ENCODE results near the gene NAA60. TPM values are rescaled to one million over a fixed set of nuclear protein-coding genes. Genes with fewer than 3 reads are reported as not detected.
"Not testable (repeated sequence)": the region's sequence is repeated elsewhere in the genome, so short reads cannot be mapped to it uniquely, and the experiment has no call there.

The NAA60 gene
- total and polyA plus RNA-seq, 12 donors: 16.9 to 96.3 (median 52.3) TPM

- no peaks in the 10 kb centered on the region for H3K27me3 ChIP-seq
- H3K9me3 ChIP-seq (replicated peaks in 1 of 3): no peaks in the 10 kb centered on the region
- no peak overlapping the region for H3K27ac ChIP-seq
- no peaks in the 10 kb centered on the region for H3K4me1 ChIP-seq (replicated peaks in 1 of 2)
- 83 to 94% (median 86%) methylated on average over 5 of the region's 5 CpGs for WGBS, 4 donors
- TF ChIP-seq, protein P1, sequence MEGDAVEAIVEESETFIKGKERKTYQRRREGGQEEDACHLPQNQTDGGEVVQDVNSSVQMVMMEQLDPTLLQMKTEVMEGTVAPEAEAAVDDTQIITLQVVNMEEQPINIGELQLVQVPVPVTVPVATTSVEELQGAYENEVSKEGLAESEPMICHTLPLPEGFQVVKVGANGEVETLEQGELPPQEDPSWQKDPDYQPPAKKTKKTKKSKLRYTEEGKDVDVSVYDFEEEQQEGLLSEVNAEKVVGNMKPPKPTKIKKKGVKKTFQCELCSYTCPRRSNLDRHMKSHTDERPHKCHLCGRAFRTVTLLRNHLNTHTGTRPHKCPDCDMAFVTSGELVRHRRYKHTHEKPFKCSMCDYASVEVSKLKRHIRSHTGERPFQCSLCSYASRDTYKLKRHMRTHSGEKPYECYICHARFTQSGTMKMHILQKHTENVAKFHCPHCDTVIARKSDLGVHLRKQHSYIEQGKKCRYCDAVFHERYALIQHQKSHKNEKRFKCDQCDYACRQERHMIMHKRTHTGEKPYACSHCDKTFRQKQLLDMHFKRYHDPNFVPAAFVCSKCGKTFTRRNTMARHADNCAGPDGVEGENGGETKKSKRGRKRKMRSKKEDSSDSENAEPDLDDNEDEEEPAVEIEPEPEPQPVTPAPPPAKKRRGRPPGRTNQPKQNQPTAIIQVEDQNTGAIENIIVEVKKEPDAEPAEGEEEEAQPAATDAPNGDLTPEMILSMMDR (IDR thresholded peaks at IDR 0.05): no peak
- no peak for TF ChIP-seq POLR2A (IDR thresholded peaks at IDR 0.05)
- H3K4me3 ChIP-seq: no peak overlapping the region
- H3K36me3 ChIP-seq (replicated peaks in 1 of 2): peaks cover 0 to 35% of the 10 kb centered on the region in 2 donors
- intact Hi-C loops (cut with DNase I): no loop called here
- DNase-seq: no peak
Measured at GRCh38 chr16:3525951-3526350, 82.5 kb downstream of the NAA60 start.

DNA sequence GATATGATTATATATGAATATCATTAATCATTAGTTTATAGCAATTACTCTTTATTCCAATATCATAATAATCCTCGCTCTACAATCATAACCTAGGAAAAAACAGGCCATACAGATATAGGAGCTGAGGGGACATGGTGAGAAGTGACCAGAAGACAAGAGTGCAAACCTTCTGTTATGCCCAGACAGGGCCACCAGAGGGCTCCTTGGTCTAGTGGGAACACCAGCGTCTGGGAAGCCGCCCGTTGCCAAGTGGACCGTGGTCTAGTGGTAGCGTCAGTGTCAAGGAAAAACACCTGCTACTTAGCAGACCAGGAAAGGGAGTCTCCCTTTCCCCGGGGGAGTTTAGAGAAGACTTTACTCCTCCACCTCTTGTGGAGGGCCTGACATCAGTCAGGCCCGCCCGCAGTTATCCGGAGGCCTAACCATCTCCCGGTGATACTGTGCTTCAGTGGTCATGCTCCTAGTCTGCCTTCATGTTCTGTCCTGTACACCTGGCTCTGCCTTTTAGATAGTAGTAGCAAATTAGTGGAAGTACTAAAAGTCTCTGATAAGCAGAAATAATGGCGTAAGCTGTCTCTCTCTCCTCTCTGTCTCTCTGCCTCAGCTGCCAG is 83.8 kb downstream of the NAA60 start:
- H3K36me3 ChIP-seq (replicated peaks in 1 of 2): peaks cover 0 to 34% of the 10 kb centered on the region in 2 donors
- intact Hi-C loops (cut with DNase I); H3K27me3 ChIP-seq; H3K9me3 ChIP-seq (replicated peaks in 1 of 3); H3K4me1 ChIP-seq (replicated peaks in 1 of 2); H3K4me3 ChIP-seq; H3K27ac ChIP-seq: not testable (repeated sequence)
- 56 to 63% (median 58%) methylated on average over 11 to 12 of the region's 12 CpGs for WGBS, 4 donors
- TF ChIP-seq, protein P1 (IDR thresholded peaks at IDR 0.05): peak; percentile 50 to 74 (median 59)
- DNase-seq: peak; percentile 77 to 93 (median 87)

- intact Hi-C loops (cut with DNase I): no loop called here
- DNase-seq: no peak
- TF ChIP-seq, protein P1 (IDR thresholded peaks at IDR 0.05): no peak
- TF ChIP-seq POLR2A (IDR thresholded peaks at IDR 0.05): no peak
- 92 to 100% (median 98%) methylated on average over 2 of the region's 2 CpGs for WGBS, 4 donors
- no peaks in the 10 kb centered on the region for H3K4me1 ChIP-seq (replicated peaks in 1 of 2)
- H3K36me3 ChIP-seq (replicated peaks in 1 of 2): peaks cover 0 to 36% of the 10 kb centered on the region in 2 donors
- no peak overlapping the region for H3K27ac ChIP-seq
- no peaks in the 10 kb centered on the region for H3K9me3 ChIP-seq (replicated peaks in 1 of 3)
- H3K27me3 ChIP-seq: no peaks in the 10 kb centered on the region
- H3K4me3 ChIP-seq: no peak overlapping the region
Measured at GRCh38 chr16:3528406-3528805, 84.9 kb downstream of the NAA60 start.

DNA sequence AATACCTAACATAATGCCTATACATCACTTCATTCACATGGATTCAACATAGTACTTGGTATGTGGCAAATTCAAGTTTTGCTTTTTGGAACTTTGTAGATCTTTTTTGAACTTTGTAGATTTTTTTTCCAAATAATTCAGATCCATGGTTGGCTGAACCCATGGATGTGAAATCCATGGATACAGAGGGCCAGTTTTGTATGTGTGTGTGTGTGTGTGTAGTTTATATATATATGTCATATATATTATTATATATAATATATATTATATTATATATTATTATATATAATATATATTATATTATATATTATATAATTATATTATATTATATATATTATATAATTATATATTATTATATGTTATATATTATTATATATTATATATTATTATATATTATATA is 85.7 kb downstream of the NAA60 start:
- intact Hi-C loops (cut with DNase I): no loop called here
- H3K4me1 ChIP-seq (replicated peaks in 1 of 2): no peaks in the 10 kb centered on the region
- no peak overlapping the region for H3K27ac ChIP-seq
- no peaks in the 10 kb centered on the region for H3K9me3 ChIP-seq (replicated peaks in 1 of 3)
- no peak for TF ChIP-seq POLR2A (IDR thresholded peaks at IDR 0.05)
- TF ChIP-seq, protein P1 (IDR thresholded peaks at IDR 0.05): no peak
- no peak for DNase-seq
- peaks cover 0 to 36% of the 10 kb centered on the region in 2 donors for H3K36me3 ChIP-seq (replicated peaks in 1 of 2)
- no peaks in the 10 kb centered on the region for H3K27me3 ChIP-seq
- H3K4me3 ChIP-seq: no peak overlapping the region

Data from adrenal gland (tissue), 12 donors.